NB4 (cell line): Measurements from ENCODE around the gene RASAL2.
A peak's percentile ranks its signal among the peaks of the same experiment; 100 is the strongest.

Experiments used
- MYC ChIP-seq: IDR thresholded peaks from 2 replicates; pipeline ENCODE4 v1.6.1; 2011; ENCODE audit warnings: low read depth, low read length
- POLR2A ChIP-seq: IDR thresholded peaks from 2 replicates; pipeline ENCODE4 v1.6.1; 2011; ENCODE audit warnings: mild to moderate bottlenecking; ENCODE audit not compliant: insufficient read length; ENCODE audit errors: extremely low read depth
- TF ChIP-seq, protein P1 (sequence below): IDR thresholded peaks from one replicate; pipeline ENCODE4 v1.5.1; 2012; ENCODE audit warnings: low read depth, low read length
- TF ChIP-seq, protein P2 (sequence below): IDR thresholded peaks from 2 replicates; pipeline ENCODE4 v1.6.1; 2011; ENCODE audit warnings: low read depth, low read length

DNA sequence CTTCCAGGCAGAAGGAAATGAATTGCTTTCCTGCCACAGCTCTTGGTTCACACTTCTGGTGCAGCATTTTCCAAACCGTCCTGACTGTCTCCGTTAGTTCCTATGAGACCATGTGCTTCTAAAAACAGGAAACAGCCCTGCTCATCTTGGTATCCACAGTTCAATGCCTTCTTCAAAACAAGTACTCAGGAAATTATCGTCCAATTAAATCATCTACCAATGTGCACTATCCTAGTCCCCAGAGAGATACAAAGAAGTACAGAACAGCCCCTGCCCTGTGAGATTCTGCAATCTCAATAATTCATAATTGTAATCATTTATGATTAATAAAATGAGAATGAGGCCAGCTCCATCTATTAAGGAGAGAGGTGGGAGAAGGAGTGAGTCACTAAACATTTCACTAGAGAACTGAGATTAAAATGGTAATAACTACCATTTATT is 391.7 kb downstream of the RASAL2 start:
- no peak for TF ChIP-seq POLR2A
- TF ChIP-seq, protein P1, sequence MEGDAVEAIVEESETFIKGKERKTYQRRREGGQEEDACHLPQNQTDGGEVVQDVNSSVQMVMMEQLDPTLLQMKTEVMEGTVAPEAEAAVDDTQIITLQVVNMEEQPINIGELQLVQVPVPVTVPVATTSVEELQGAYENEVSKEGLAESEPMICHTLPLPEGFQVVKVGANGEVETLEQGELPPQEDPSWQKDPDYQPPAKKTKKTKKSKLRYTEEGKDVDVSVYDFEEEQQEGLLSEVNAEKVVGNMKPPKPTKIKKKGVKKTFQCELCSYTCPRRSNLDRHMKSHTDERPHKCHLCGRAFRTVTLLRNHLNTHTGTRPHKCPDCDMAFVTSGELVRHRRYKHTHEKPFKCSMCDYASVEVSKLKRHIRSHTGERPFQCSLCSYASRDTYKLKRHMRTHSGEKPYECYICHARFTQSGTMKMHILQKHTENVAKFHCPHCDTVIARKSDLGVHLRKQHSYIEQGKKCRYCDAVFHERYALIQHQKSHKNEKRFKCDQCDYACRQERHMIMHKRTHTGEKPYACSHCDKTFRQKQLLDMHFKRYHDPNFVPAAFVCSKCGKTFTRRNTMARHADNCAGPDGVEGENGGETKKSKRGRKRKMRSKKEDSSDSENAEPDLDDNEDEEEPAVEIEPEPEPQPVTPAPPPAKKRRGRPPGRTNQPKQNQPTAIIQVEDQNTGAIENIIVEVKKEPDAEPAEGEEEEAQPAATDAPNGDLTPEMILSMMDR, result no peak
- TF ChIP-seq MYC, result no peak
- TF ChIP-seq, protein P2, sequence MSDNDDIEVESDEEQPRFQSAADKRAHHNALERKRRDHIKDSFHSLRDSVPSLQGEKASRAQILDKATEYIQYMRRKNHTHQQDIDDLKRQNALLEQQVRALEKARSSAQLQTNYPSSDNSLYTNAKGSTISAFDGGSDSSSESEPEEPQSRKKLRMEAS, result peak; percentile 52; the same call in 1 of the 2 replicates
